Activated T-helper 1 cell treated with Interleukin-2 at 50 U/mL for 16 hours (primary cell): ENCODE data around the gene IGLL1.
"Not testable (repeated sequence)": the region's sequence is repeated elsewhere in the genome, so short reads cannot be mapped to it uniquely, and the experiment has no call there.

ENCODE experiments used
- DNase-seq: peaks from one replicate; pipeline ENCODE4 v3.0.0-alpha.2; 2020; ENCODE audit warnings: low read depth

IGLL1 gene

DNA sequence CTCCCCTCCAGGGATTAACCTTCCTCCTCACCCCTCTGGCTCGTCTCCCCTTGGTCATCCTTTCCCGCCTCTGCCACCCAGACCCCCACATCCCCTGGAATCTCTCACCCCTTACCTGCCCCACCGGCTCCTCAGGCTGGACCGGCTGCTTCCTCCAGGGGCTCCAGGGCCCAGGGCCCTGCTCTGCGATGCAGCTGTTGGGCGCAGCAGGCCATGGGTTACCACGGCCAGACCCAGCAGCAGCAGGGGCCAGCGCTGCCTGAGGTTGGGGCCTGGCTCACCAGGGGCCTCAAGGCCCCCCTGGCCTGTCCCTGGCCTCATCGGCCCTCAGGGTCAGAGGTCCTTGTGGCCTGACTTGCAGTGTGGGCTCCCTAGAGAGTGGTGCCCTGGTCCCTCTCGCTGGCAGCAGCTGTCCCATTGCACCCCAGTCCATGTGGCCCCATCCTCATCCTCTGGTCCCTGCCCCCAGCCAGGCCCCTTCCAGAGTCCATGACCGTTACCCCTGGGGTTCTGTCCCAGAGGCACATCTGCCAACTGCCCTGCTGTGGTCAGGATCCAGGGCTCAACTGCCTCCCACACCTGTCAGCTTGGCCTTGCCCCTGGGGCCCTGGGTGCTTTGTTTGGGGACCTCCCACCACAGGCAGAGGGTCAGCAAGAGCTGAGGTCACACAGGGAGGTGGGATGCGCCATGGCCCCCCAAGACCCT is at the start of gene IGLL1:
Gene IGLL1 (minus strand): TSS at position 421 of the 706 bp plus-strand sequence. CDS start 100 bp downstream, at position 321.
- DNase-seq, result no peak

DNA sequence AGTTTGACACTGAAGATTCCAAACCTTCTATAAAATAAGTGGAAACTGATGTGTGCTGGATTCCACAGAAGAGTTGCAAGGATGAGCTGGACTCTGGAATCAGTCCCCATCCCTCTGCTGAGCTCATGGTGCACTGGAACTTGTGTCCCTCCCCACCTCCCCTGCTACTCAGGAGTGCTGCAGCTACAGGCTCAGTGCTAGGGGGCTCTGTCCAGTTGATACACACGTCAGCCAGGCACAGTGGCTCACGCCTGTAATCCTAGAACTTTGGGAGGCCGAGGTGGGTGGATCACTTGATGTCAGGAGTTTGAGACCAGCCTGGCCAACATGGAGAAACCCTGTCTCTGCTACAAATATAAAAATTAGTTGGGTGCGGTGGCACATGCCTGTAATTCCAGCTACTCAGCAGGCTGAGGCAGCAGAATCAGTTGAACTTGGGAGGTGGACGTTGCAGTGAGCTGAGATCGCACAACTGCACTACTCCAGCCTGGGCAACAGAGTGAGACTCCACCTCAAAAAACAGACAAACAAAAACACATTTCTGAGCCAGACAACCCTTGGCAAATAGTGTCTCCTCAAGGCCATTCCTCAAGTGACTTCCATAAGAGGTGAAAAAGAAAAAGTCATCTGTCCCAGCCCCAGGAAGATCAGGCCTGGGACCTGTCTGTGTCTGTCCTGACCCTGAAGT is 48.1 kb upstream of the IGLL1 start:
- not testable (repeated sequence) for DNase-seq

DNA sequence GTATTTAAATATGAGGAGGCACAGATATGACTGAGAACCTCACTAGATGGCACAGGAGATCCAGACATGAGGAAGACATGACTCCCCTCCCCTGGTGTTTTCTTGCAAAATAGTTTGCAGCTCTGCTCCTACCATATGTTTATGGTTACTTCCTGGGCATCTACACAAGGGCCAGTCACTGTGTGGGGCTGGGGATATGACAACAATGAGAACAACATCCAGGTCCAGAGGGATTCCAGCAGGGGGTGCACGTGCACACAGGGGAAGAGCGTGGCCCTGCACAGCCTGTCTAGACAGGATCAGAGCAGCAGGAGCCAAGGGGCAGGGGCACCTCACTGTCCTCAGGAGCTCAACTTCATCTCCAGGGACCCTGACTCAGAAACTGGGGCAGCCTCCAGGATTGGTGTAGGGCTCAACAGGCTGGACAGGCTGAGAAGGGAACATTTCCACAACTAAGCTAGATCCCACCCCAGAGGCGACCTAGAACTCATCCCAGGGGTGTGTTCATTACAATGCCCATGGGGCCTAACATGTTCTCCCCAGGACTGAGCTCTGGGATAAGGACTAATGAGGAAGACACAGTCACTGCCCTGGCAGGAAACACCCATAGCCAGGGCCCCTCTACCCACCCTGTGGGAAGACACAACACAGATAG is 47.4 kb upstream of the IGLL1 start:
- peak; percentile 29 for DNase-seq

DNA sequence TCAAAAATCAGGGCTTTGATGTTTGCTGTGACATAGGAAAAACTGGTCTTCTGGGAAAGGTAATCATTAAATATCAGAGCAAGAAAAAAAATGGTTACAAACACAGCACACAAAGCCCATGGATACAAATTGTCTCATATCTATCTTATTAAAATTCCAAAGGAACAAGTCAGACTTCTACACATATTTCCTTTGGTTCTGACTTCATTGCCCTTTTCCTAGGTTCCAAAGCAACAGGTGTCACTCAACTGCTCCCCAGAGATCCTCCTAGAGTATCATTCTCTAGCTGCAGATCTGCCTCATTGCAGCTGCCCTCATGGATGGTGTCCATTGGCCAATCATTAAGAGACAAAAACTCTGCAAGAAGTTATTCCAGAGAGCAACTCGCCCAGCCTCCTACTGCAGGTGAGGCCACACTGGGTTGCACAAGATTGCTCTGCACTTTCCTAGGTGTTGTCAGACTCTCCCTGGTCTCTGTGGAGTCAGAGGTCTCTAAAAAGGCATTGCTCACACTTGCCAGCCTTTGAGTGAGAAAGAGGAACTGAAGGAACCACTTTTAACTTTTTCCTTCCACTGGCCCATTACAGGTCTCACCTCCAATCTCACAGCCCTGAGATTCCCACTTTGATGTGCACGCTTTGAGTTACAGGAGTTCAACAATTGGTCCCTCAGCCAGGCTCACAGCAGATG is 46.3 kb upstream of the IGLL1 start:
- no peak for DNase-seq

DNA sequence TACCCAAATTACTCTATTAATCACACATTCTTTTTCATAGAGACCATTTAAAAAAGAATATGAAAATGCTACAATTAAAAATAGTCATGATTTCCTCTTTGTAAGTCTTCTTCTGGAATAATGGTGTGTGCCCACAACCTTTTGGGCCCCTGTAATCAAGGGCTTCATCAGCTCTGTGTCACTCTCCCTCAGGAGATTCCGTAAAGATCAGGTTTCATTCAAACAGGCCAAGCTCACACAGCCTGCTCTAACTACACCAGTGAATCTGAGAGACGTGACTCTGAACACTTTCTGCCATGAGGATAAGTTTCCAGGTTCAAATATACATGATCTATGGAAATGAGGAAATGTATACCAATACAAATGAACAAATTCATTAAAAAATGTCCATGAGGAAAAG is 42.5 kb upstream of the IGLL1 start:
- no peak for DNase-seq

DNA sequence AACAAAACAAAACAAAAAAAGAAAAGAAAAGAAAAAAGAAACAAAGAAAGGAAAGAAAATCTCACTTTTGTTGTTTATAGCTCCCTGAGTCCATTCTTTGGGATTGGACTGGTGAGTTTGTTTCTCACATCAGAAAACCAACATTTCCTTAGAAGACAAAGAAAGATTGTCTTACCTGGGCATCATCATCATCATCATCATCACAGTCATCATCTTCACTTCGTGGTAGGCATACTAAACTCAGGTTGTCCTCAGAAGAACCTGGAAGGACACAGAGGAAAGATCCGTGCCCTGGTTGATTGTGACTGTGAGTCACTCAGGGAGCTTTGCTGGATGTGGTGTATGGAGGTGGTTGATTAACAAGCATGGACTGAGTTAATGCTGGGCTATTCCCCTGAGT is 41.8 kb upstream of the IGLL1 start:
- not testable (repeated sequence) for DNase-seq

DNA sequence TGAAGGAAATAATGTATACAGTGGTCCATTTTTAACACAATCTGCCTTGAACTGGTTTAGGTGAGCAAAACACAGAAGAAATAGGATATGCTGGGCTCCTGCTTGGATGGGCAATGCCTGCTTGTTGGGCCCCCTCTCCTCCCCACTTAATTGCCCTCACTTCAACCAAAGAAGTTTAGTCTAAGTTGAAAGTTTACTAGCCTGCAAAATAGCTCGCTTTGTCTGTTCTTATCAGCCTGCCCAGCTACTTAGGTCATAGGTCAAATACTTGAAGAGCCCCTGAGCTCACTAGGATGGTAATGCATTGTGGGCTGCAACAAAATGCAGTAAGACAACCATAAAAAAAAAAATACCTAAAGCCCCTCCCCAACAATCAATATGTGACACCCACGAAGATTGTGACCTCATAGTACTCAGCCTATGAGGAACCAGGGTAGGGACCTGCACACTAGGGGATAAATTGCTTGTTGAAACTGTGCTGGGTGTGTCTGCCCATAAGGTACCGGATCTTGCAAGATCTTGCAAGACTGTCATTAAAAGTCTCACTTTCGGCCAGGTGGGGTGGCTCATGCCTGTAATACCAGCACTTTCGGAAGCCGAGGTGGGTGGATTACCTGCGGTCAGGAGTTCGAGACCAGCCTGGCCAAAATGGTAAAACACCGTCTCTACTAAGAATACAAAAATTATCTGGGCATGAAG is 41.1 kb upstream of the IGLL1 start:
- no peak for DNase-seq

DNA sequence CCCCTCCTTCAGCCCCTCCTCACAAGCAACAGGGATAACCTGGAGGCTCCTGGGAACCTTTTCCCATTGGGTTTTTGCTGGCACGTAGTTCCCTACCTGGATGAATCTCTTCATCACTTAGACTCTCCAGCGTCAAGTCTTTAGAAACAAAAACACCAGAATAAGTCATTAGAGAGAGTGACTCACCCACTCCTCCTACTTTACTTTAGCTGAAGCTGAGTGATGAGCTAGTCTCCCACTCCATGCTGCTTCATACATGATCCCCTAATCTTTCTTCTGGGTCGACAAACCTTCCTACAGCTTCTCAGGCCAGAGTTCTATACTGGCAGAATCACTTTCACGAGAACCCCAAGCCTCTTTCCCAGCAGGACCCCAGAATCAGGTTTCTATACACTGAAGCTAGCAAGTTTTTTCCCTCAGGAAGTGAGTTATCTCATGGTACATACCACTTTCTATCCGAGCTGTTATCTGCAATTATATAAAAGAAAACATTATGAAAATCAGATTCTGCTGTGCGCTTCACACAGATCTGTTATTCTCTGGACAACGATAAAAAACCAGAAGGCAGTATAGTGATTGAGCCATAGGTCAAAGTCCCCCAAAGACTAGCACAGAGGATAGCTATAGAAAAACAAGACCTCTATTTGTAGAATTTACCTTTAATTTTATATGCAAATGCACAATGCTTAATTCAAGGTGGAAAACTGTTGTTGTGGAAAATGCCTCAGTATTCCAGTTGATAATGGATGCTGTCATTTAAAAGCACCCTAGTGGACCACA is 33.3 kb upstream of the IGLL1 start:
- DNase-seq, result no peak

DNA sequence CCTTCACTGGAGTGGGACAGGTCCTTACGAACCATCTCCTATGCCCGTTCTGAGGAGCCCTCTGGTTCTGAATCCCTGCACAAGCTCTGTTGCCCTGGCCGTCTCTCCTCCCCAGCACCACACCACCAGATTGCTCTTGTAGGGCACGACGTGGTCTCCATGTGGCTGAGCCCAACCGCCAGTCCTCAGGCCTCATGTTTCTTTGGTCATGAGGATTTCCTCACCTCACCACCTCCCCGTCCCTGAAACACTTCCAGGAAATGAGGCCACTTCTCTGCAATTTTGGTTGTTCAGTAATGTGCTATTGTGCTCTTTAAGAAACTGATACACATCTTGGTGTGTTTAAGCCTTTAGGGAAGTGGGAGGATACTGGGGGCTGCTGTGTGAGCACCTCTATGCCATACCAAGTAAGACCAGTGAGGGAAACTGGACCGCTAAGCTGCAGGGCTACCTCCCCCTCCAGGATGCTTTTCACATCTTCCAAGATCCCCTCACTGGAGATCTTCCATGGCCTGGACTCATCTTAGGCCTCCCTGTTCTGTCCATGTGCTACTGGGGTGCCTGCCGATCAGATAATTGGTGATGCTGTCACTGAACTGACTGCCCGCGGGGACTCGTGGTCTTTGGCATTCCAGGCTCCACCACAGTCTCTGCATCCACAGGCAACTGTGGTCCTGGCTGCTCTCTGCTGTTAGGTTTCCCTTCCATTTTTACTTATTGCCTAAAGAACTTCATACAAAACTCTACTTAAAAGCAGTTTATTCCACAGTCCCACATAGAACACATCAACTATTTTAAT is 30.1 kb upstream of the IGLL1 start:
- no peak for DNase-seq

DNA sequence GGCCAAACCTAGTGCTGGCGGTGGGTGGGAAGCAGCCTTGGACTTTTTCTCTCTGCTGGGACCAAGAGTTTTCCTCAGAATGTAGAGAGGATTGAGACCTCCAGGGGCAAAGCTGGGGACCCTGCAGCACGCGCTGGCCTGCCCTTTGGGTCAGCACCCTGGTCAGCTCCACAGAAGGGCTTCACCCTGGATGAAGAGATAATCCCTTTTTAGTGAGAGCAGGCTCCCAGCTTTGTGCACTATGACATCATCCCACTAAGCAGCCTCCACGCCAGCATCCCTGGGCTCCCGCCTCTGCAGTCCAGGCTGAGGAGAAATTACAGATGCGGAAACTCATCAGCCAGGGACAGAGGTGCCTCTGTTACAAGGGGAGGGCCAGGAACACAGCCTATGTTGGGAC is 28.5 kb upstream of the IGLL1 start:
- DNase-seq, result no peak

DNA sequence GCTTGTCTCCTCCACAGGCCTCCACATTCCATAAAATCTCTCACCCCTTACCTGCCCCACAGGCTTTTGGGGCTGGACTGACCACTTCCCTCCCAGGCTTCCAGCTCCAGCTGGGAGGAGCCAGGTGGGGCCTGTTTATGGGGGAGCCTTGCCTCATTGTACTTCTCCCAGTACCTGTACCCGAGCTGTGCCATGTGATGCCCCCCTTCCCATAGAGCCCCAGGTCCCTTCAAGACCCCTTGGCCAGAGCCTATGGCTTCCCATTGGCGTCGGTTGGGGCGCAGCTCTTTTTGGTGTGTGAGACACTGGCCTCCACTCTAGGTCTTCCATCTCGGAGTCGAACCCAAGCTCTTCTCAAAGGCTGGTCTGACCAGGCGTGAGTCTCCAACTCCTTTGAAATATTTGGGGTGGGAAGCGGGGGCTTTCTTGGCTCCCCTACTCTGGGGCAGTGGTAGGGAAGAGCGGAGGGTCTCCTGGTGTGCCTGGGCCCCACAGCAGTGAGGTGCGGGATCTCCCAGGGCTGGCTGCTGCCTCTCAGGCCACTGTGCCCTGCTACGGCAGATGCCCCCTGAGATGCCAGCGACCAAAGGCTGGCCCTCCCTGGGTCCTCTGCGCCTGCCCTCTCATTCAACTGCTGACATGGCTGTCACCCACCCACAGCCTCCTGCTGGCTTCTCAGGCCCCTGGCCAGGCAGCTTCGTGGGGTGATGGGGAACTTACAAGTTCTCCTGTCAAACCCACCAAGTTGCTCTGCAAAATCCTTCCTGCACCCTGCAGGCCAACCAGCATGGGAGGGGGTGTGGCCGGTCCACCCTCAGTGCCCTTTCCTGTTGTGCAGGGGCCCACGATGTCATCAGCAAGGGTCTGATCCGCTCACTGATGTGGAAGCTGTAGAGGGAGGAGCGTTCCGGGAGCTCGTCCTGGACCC is 26.4 kb upstream of the IGLL1 start:
- no peak for DNase-seq

DNA sequence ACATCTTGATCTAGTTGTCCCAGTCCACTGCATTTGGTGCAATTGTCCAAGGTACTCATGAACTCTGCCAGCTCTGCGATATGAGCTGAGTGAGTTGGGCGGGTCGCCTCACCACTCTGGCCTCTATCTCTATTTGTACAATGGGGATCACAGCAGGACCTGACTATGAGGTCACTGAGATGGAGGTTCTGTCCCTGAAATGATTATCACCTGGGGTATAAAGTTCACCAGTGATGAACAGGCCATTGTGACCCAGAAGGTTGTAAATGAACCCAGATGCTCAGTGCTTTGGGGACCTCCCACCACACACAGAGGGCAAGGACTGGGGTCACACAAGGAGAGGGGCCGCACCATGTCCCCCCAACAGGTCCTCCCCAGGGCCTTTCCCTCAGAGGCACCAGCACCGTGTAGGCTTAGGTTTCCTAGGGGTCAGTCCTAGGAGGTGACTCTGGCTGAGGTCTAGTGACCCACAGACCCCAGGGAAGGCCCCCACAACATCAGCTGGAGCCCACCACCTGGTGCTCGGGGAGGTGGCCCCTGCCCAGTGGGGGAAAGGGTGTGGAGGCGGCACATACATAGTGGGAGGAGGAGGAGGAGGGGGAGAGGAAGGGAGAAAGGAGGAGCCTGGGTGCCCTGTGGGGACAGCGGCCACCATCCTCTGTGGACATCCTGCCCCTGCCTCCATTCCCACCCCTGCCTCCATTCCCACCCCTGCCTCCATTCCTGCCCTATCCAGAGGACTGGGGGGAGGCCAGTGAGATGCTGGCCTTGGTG is 25.0 kb upstream of the IGLL1 start:
- no peak for DNase-seq

DNA sequence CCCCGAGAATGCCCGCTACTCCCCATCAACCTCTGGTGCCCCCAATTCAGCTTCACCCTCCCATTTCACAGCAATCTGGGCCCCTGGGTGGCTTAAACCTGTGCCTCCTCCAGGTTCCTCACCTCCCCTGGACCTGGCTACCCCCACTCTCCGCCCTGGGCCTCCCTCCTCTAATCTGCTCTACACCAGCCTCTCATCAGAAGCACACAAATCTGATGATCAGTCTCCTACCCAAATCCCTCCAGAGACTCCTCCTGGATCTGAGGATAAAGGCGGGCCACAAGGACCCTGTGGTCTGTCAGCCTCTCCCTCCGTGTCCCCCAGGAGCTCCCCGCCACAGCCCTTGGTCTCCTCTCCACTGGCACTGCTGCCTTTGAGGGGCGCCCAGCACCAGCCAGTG is 23.2 kb upstream of the IGLL1 start:
- no peak for DNase-seq

DNA sequence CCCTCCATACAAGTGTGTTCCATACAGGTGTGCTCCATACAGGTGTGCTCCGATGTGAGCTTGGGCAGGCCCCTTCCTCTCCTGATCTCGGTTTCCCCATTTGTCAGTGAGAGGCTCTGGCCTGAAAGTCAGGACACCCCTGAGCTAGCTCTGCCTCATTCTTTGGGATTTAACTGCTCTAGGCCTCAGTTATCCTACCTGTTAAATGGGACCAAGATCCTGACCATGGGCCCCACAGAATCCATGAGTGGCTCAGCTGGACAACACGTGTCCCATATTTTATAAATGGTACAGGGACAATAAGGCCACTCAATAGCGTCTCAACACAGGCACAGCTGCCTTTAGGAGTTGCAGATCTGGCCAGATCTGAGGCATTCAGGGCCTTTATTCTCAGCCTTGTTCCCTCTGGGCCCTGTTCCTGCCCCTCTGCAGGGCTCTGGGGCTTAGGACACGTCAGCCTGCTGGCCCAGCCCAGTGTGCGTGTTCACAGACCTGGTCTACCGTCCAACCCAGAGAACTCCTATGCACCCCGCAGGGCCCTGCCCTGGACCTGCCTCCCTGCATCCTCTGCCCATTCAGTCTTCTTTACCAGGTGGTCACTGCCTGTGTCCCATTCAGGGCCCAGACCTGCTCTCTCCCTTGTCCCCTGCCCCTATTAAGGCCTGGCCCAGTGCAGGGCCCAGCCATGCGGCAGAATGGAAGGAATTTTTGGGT is 18.9 kb upstream of the IGLL1 start:
- DNase-seq, result no peak

DNA sequence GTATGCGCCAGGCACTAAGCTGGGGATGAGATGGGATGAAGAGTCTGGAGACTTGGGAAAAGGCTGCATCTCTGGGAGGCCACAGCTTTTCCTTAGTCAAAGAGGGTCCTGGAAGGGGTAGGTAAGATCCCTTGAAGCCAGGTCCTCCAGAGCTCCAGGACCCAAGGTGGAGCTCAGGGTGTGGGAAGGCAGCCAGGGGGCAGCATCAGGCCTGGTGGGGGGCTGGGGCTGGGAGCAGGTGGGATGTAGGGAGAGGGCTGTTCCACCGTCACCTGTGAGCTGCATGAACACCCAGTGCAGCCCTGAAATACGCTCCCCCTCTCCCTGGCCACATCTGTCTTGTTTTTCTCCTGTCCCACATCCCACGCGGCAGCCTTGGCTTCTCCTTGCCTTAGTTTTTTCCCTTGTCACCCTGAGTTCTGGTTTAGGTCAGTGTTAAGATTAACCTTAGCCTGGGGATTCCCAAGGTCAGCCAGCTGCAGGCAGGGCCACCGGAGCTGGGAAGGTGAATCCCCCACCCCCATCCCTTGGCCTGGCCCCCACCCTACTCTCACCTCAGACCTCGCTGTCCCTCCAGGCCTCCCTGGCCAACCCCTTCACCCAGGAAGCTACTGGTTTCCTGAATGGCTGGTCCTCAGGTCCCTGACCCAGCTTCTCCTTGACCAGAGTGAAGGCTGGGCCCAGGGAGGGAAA is 17.6 kb upstream of the IGLL1 start:
- not testable (repeated sequence) for DNase-seq

DNA sequence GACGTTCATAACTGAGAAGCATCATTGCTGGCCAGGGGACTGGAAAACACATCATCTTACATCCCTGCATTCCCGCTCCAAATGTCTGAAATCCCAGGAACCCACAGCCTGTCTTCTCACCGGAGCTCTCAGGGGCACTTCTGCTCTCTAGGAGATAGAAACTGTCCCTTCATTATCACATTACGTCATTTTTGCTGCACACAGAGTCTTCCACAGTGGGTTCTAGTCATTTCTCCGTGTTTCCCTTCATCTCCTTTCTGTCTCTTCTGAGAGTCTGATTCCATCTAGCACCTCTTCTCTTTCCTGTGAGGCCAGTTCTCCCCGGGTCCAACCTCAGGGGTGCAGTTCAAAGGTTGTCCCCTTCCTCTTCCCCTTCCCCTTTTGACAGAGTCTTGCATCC is 15.8 kb upstream of the IGLL1 start:
- not testable (repeated sequence) for DNase-seq

DNA sequence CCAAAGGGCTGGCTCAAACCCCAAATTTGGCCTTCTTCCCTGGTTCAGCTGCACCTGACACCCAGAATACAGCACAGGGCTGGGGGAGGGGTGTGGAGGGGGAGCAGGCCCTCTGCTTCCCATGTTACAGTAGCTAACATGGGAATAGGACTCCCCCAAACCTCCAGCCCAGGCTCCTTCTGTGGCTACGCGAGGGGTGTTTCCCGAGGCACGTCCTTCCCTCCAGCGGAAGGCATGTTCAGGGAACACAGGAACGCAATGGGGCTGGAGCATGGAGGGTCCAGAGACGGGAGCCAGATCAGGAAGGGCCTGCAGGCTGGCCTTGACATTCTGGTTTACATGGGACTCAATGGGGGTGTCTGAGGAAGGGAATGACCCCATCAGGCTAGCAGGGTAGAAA is 11.8 kb upstream of the IGLL1 start:
- DNase-seq, result no peak
